ENCODE results near the gene ZNF23.

Gene ZNF23

GRCh38 chr16:71402007-71402406 lies 60.0 kb downstream of the ZNF23 start:
- no peak for DNase-seq (ENCODE audit: low spot score)
- TF ChIP-seq CTCF (IDR thresholded peaks at IDR 0.05) = no peak
- no peak overlapping the region for H3K4me3 ChIP-seq

GRCh38 chr16:71399801-71400563 lies 62.1 kb downstream of the ZNF23 start:
- H3K4me3 ChIP-seq = no peak overlapping the region
- no peak overlapping the region for H3K27ac ChIP-seq
- DNase-seq (ENCODE audit: low spot score) = no peak
- no peak for TF ChIP-seq CTCF (IDR thresholded peaks at IDR 0.05)

More at GRCh38 chr16:71402007-71402406, 60.0 kb downstream of the ZNF23 start:
- no peak overlapping the region for H3K27ac ChIP-seq
